NT2/D1 (cell line): Measurements from ENCODE around the gene ACP2.

Experiments used
- DNase-seq: peaks from one replicate; pipeline ENCODE4 v3.0.0-alpha.2; 2011; ENCODE audit warnings: low read depth, low spot score
- H3K27me3 ChIP-seq: 2 replicates; pipeline ENCODE4 v1.6.0; 2011; ENCODE audit warnings: mild to moderate bottlenecking; ENCODE audit not compliant: insufficient read length, insufficient read depth
- H3K36me3 ChIP-seq: 2 replicates; pipeline ENCODE4 v1.6.1; 2011; ENCODE audit warnings: mild to moderate bottlenecking, low read length, mixed read lengths; ENCODE audit not compliant: insufficient read depth, insufficient read length
- H3K4me1 ChIP-seq: 2 replicates; pipeline ENCODE4 v1.5.1; 2011; ENCODE audit not compliant: insufficient read depth, insufficient read length
- H3K4me3 ChIP-seq: 2 replicates; pipeline ENCODE4 v1.5.1; 2011; ENCODE audit warnings: low read depth; ENCODE audit not compliant: insufficient read length
- H3K9ac ChIP-seq: 2 replicates; pipeline ENCODE4 v1.6.0; 2011; ENCODE audit warnings: low read depth; ENCODE audit not compliant: insufficient read length
- H3K9me3 ChIP-seq: 2 replicates; pipeline ENCODE4 v1.5.1; 2011; ENCODE audit warnings: mild to moderate bottlenecking, low read length; ENCODE audit not compliant: insufficient read depth
- SUZ12 ChIP-seq: IDR thresholded peaks from 2 replicates; pipeline ENCODE4 v1.6.1; 2011; ENCODE audit not compliant: insufficient read length, insufficient read depth; ENCODE audit errors: extremely low read depth
- YY1 ChIP-seq: IDR thresholded peaks from 2 replicates; pipeline ENCODE4 v1.6.1; 2011; ENCODE audit not compliant: insufficient read length, insufficient read depth
- ZNF274 ChIP-seq: IDR thresholded peaks from 2 replicates; pipeline ENCODE4 v1.6.1; 2011; ENCODE audit warnings: mild to moderate bottlenecking, low read depth, low read length

The ACP2 gene

GRCh38 chr11:47282462-47282861 lies 33.8 kb upstream of the ACP2 start:
- TF ChIP-seq SUZ12 (no peak), YY1 (no peak), ZNF274 (no peak)
- DNase-seq, result no peak
- Histone ChIP-seq H3K4me3 (no peak overlapping the region), H3K9me3 (no peaks in the 10 kb centered on the region), H3K27me3 (no peaks in the 10 kb centered on the region), H3K4me1 (no peaks in the 10 kb centered on the region), H3K36me3 (peaks cover 82% of the 10 kb centered on the region), H3K9ac (no peak overlapping the region)

- Histone ChIP-seq H3K27me3 (no peaks in the 10 kb centered on the region), H3K9ac (no peak overlapping the region), H3K4me3 (no peak overlapping the region), H3K36me3 (peaks cover 84% of the 10 kb centered on the region), H3K9me3 (no peaks in the 10 kb centered on the region), H3K4me1 (no peaks in the 10 kb centered on the region)
- DNase-seq, result no peak
- TF ChIP-seq YY1, result no peak
- TF ChIP-seq SUZ12, result no peak
- no peak for TF ChIP-seq ZNF274
Observed at GRCh38 chr11:47280860-47281259, 32.2 kb upstream of the ACP2 start.

DNA sequence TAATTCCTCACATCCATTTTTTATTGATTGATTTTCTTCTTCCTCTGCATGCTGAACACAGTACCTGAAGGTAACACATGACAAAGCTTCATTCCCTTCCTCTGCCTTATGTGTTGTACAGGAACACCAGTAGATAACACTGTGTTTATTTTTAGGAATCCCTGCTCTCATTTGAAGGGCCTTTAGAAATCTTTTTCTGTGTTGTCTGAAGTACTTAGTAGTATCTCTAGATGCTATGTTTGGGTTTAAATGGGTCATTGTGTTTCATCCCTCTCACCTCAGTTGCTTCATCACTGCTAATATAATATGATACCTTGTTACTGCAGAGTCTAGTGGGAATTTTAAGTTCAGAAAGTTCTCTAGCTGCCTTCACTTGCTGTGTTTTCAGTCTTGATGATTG lies 31.5 kb upstream of the ACP2 start:
- Histone ChIP-seq H3K9me3 (no peaks in the 10 kb centered on the region), H3K4me1 (no peaks in the 10 kb centered on the region), H3K36me3 (peaks cover 83% of the 10 kb centered on the region), H3K4me3 (no peak overlapping the region), H3K27me3 (no peaks in the 10 kb centered on the region), H3K9ac (no peak overlapping the region)
- DNase-seq, result no peak
- TF ChIP-seq SUZ12, result no peak
- no peak for TF ChIP-seq YY1
- no peak for TF ChIP-seq ZNF274

DNA sequence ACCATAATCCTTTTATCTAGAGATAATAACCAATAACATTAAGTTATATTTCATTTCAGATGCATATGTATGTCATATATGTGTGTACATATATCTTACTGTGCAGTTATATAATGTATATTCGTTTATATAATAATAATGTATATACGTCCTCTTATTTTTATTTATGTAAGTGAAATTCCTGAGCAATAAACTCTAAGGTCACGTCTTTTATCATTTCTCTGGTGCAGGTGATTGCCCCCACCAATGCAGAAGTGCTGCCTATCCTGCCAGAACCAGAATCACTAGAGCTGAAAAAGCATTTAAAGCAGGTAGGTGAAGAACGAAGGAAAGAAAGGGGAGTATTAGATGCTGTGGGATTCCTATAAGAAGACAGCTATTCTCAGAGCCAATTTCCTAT lies 30.2 kb upstream of the ACP2 start:
- Histone ChIP-seq H3K9me3 (no peaks in the 10 kb centered on the region), H3K27me3 (no peaks in the 10 kb centered on the region), H3K4me3 (no peak overlapping the region), H3K9ac (no peak overlapping the region), H3K36me3 (peaks cover 83% of the 10 kb centered on the region), H3K4me1 (no peaks in the 10 kb centered on the region)
- no peak for DNase-seq
- TF ChIP-seq SUZ12 (no peak), YY1 (no peak), ZNF274 (no peak)

DNA sequence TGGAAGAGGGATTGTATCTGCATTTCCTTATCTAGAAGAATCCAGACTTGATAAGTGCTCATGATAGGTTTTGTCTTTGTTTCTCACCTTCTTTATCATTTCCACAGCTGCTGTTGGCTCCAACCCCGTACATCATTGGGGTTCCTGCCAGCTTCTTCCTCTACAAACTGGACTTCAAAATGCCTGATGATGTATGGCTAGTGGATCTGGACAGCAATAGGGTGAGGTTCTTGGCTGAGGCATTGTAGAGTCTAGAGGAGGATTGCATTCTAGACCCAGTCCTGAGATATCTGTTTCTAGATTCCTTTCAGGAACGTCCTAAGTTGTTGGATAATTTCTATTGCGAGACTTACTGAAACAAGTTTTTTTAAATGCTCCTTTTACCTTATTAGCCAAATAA lies 29.4 kb upstream of the ACP2 start:
- Histone ChIP-seq H3K36me3 (peaks cover 83% of the 10 kb centered on the region), H3K4me3 (no peak overlapping the region), H3K9me3 (no peaks in the 10 kb centered on the region), H3K27me3 (no peaks in the 10 kb centered on the region), H3K9ac (no peak overlapping the region), H3K4me1 (no peaks in the 10 kb centered on the region)
- TF ChIP-seq SUZ12 (no peak), ZNF274 (no peak), YY1 (no peak)
- no peak for DNase-seq

DNA sequence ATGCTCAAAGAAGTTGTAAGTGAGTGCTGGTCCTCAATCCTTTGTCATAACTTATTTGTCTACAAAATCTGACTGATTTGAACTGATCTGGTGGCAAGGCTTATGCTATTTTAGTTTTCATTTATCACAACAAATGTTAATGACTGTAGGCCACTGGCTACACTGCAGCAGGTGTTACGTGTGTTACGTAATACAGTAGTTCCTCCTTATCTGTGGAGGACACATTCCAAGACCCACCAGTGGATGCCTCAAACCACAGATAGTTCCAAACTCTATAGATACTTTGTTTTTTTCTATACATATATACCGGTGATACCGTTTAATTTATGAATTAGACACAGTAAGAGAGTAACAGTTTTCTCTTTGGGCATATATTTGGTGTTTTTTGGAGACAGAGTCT lies 28.3 kb upstream of the ACP2 start:
- no peaks in the 10 kb centered on the region for H3K27me3 ChIP-seq
- peaks cover 2% of the 10 kb centered on the region for H3K4me1 ChIP-seq
- no peak overlapping the region for H3K9ac ChIP-seq
- DNase-seq, result no peak
- H3K36me3 ChIP-seq, result peaks cover 73% of the 10 kb centered on the region
- no peaks in the 10 kb centered on the region for H3K9me3 ChIP-seq
- no peak for TF ChIP-seq SUZ12
- TF ChIP-seq YY1, result no peak
- TF ChIP-seq ZNF274, result no peak
- no peak overlapping the region for H3K4me3 ChIP-seq

DNA sequence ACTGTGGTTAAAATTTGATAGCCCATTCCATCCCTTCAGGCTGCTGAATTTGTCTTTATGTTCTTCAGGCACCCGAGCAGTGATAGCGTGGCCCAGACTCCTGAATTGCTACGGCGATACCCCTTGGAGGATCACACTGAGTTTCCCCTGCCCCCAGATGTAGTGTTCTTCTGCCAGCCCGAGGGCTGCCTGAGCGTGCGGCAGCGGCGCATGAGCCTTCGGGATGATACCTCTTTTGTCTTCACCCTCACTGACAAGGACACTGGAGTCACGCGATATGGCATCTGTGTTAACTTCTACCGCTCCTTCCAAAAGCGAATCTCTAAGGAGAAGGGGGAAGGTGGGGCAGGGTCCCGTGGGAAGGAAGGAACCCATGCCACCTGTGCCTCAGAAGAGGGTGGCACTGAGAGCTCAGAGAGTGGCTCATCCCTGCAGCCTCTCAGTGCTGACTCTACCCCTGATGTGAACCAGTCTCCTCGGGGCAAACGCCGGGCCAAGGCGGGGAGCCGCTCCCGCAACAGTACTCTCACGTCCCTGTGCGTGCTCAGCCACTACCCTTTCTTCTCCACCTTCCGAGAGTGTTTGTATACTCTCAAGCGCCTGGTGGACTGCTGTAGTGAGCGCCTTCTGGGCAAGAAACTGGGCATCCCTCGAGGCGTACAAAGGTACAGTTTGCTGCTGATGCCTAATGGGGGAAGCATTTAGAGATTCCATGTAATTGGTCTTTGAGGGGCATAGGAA lies 26.1 kb upstream of the ACP2 start:
- DNase-seq, result no peak
- Histone ChIP-seq H3K9ac (no peak overlapping the region), H3K9me3 (no peaks in the 10 kb centered on the region), H3K36me3 (peaks cover 54% of the 10 kb centered on the region), H3K4me1 (peaks cover 3% of the 10 kb centered on the region), H3K27me3 (no peaks in the 10 kb centered on the region), H3K4me3 (no peak overlapping the region)
- TF ChIP-seq ZNF274 (no peak), YY1 (no peak), SUZ12 (no peak)

- TF ChIP-seq ZNF274 (no peak), SUZ12 (no peak), YY1 (no peak)
- Histone ChIP-seq H3K9me3 (no peaks in the 10 kb centered on the region), H3K4me3 (no peak overlapping the region), H3K36me3 (peaks cover 38% of the 10 kb centered on the region), H3K4me1 (peaks cover 15% of the 10 kb centered on the region), H3K27me3 (no peaks in the 10 kb centered on the region), H3K9ac (no peak overlapping the region)
- DNase-seq, result no peak
Observed at GRCh38 chr11:47272706-47273105, 24.1 kb upstream of the ACP2 start.
